A673 (cell line): ENCODE results near the gene VIT. TPM values are rescaled to one million over a fixed set of nuclear protein-coding genes. Genes with fewer than 3 reads are reported as not detected.

Experiments
- BruUV-seq: library from RNA; stranded (reverse); fragments of 400-500 nt; replicated peaks from 2 replicates; lab custom pipeline; 2021; lab: Mats Ljungman, UMichigan
- CTCF ChIA-PET: fragments of 300-600 bp; sonication (Branson Sonifier 250); formaldehyde crosslinking; loops from one replicate; lab custom pipeline; 2022; ENCODE audit warnings: antibody characterized with exemption; lab: Charles Lee
- POLR2A ChIA-PET: fragments of 300-600 bp; sonication (Branson Sonifier 250); formaldehyde crosslinking; loops from one replicate; lab custom pipeline; 2022; ENCODE audit warnings: antibody characterized with exemption; ENCODE audit not compliant: low non-redundant PET; lab: Charles Lee
- DNase-seq: peaks from one replicate; pipeline ENCODE4 v3.0.0-alpha.2; 2015; ENCODE audit warnings: low spot score
- H3K27ac ChIP-seq: fragments of 200-600 bp; sonication (generic); 2 replicates; pipeline ENCODE4 v1.5.1; 2016; ENCODE audit warnings: mixed run types, low read depth, mild to moderate bottlenecking, mixed read lengths, antibody characterized with exemption, low read length; ENCODE audit not compliant: poor library complexity, severe bottlenecking
- H3K27me3 ChIP-seq: fragments of 200-600 bp; sonication (generic); replicated peaks from 2 replicates; pipeline ENCODE4 v1.6.1; 2017; ENCODE audit warnings: mixed run types, low read depth, mild to moderate bottlenecking, mixed read lengths, antibody characterized with exemption, low read length; ENCODE audit not compliant: insufficient read depth, poor library complexity
- H3K36me3 ChIP-seq: fragments of 200-600 bp; sonication (generic); 2 replicates; pipeline ENCODE4 v1.6.1; 2016; ENCODE audit warnings: mixed run types, mild to moderate bottlenecking, mixed read lengths, antibody characterized with exemption, low read length; ENCODE audit not compliant: insufficient read depth, poor library complexity, severe bottlenecking
- H3K4me1 ChIP-seq: fragments of 200-600 bp; sonication (generic); 2 replicates; pipeline ENCODE4 v1.6.1; 2017; ENCODE audit warnings: mixed run types, mild to moderate bottlenecking, mixed read lengths, antibody characterized with exemption, low read length; ENCODE audit not compliant: insufficient read depth, poor library complexity, severe bottlenecking
- H3K4me3 ChIP-seq: fragments of 200-600 bp; sonication (generic); 2 replicates; pipeline ENCODE4 v1.5.1; 2016; ENCODE audit warnings: low read depth, mixed run types, mild to moderate bottlenecking, mixed read lengths, low read length; ENCODE audit not compliant: poor library complexity, severe bottlenecking
- H3K9me3 ChIP-seq: fragments of 200-600 bp; sonication (generic); 2 replicates; pipeline ENCODE4 v1.6.1; 2016; ENCODE audit warnings: mixed run types, low read depth, mild to moderate bottlenecking, mixed read lengths, antibody characterized with exemption, low read length; ENCODE audit not compliant: poor library complexity, severe bottlenecking
- EZH2 ChIP-seq: fragments of 200-600 bp; sonication (generic); IDR thresholded peaks from 2 replicates; pipeline ENCODE4 v1.6.1; 2017; ENCODE audit warnings: borderline replicate concordance, low read depth, mild to moderate bottlenecking, mixed read lengths, antibody characterized with exemption, low read length; ENCODE audit not compliant: poor library complexity, severe bottlenecking
- intact Hi-C: fragments of 100-400 bp; cut with micrococcal nuclease; formaldehyde crosslinking; loops from one replicate; pipeline ENCODE4 v1.10.0; 2022; ENCODE audit not compliant: unreplicated experiment
- total RNA-seq: library from RNA; stranded (reverse); gene quantifications from 2 replicates; pipeline ENCODE4 v1.2.3, GENCODE V29; 2021
- TF ChIP-seq, protein P1 (sequence below): fragments of 300-800, 200-600 bp; sonication (generic); conservative IDR thresholded peaks from 2 replicates; pipeline ENCODE4 v1.5.1; 2017; ENCODE audit warnings: low read depth, mild to moderate bottlenecking, antibody characterized with exemption, low read length, moderate library complexity, mixed read lengths

VIT gene
- total RNA-seq, 1 experiment from 2014 or later, result not detected

DNA sequence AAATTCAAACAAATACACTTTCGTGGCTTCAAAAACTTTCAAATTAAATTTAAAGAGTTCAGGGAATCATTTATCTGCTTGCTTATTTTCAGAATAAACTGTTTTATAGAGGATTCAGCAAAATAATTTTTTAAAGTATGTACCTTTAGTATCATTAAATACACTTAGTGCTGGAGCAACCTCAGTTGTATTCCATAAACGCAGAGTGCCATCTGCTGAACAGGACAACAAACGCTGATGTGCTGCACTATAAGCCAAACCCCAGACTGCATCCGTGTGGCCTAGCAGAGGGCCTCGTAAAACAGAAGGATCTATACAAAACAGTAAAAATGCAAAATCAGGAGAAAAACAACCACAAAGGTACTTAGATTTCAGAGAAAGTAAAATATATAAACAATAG is 161.2 kb downstream of the VIT start:
- no peak overlapping the region for H3K27ac ChIP-seq
- H3K4me3 ChIP-seq, result no peak overlapping the region
- DNase-seq, result no peak
- ChIA-PET CTCF (no interaction called here), POLR2A (no interaction called here)
- TF ChIP-seq, protein P1, sequence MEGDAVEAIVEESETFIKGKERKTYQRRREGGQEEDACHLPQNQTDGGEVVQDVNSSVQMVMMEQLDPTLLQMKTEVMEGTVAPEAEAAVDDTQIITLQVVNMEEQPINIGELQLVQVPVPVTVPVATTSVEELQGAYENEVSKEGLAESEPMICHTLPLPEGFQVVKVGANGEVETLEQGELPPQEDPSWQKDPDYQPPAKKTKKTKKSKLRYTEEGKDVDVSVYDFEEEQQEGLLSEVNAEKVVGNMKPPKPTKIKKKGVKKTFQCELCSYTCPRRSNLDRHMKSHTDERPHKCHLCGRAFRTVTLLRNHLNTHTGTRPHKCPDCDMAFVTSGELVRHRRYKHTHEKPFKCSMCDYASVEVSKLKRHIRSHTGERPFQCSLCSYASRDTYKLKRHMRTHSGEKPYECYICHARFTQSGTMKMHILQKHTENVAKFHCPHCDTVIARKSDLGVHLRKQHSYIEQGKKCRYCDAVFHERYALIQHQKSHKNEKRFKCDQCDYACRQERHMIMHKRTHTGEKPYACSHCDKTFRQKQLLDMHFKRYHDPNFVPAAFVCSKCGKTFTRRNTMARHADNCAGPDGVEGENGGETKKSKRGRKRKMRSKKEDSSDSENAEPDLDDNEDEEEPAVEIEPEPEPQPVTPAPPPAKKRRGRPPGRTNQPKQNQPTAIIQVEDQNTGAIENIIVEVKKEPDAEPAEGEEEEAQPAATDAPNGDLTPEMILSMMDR, result no peak
- no peak for TF ChIP-seq EZH2
- no peaks in the 10 kb centered on the region for H3K9me3 ChIP-seq
- peaks cover 11% of the 10 kb centered on the region for H3K36me3 ChIP-seq
- no TSS peak for BruUV-seq
- no peaks in the 10 kb centered on the region for H3K27me3 ChIP-seq
- H3K4me1 ChIP-seq, result no peaks in the 10 kb centered on the region
- intact Hi-C loops, result no loop called here

DNA sequence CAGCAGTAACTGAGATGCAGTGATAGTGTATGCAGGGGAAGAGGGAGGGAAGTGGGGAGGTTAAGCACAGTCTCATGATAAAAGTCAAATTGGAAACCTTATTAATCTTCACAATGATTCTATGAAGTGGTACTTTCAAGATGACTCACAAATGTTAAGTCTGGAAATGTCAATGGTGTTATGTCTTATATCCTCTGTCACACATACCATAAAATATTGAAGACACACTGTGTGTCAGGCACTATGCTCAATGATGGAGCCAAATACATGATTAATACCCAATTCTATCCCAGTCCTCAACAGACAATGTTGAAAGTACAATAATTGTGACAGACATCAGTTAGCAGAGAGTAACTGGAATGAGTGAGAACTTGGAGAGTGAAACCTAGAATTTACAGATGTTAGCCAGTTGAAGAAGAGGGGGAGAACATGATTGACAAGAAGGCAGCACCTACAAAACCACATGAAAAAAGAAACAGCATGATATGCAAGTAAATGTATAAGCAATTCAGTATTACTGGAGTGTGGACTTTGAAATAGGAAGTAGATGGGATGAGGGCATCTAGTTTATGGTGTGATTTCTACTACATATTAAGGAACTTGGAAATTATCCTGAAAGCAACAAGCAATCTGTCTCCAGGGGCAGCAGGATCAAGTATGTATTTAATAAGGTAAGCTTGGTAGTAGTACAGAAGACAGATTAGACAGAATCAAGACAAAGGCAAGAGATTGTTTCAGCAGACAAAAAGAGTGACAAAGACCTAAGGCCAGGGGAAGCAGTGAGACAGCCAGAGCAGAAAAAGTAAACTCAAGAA is 162.3 kb downstream of the VIT start:
- Histone ChIP-seq H3K27me3 (no peaks in the 10 kb centered on the region), H3K27ac (no peak overlapping the region), H3K9me3 (no peaks in the 10 kb centered on the region), H3K4me3 (no peak overlapping the region), H3K4me1 (no peaks in the 10 kb centered on the region), H3K36me3 (peaks cover 10% of the 10 kb centered on the region)
- TF ChIP-seq EZH2, result no peak
- TF ChIP-seq, protein P1, result no peak
- BruUV-seq, result no TSS peak
- DNase-seq, result no peak
- intact Hi-C loops, result no loop called here
- ChIA-PET CTCF (no interaction called here), POLR2A (no interaction called here)

DNA sequence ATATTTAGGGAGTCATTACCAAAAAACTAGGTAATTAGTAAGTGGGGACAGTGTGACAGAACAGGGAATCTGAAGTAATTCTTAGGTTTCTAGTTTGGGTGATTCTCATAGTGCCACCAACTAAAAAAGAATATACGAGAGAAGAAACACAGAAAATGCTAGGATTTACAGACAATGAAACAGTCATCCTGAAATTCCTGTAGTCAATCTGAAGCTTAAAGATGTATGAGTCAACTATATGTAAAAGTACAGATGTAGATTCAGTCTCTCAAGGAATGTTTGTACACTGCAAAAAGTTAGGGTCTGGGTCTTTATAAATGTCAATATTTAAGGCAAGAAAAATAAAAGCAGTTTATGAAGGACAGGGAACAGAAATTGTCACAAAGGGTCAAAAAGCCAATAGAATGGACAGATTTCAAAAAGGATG is 162.9 kb downstream of the VIT start:
- intact Hi-C loops, result no loop called here

More for the DNA sequence above, 162.9 kb downstream of the VIT start:
- no peak for TF ChIP-seq EZH2
- TF ChIP-seq, protein P1, result no peak
- no TSS peak for BruUV-seq
- no peaks in the 10 kb centered on the region for H3K9me3 ChIP-seq
- H3K27me3 ChIP-seq, result no peaks in the 10 kb centered on the region
- H3K36me3 ChIP-seq, result peaks cover 4% of the 10 kb centered on the region
- CTCF ChIA-PET, result no interaction called here
- no peak for DNase-seq
- no peak overlapping the region for H3K27ac ChIP-seq
- no peak overlapping the region for H3K4me3 ChIP-seq
- no peaks in the 10 kb centered on the region for H3K4me1 ChIP-seq
- POLR2A ChIA-PET, result no interaction called here
